GM23338 (cell line): ENCODE measurements around the gene PELI3. TPM values are rescaled to one million over a fixed set of nuclear protein-coding genes. Genes with fewer than 3 reads are reported as not detected.

Experiments
- ATAC-seq: fragments of 200-7000 bp; cut with Tn5 transposase; 3 replicates; pipeline ENCODE4 v1.9.1; 2020
- DNase-seq: peaks from one replicate; pipeline ENCODE4 v3.0.0-alpha.2; 2015; ENCODE audit warnings: low spot score
- H2AFZ ChIP-seq: fragments of 200-600 bp; sonication (generic); 2 replicates; pipeline ENCODE4 v1.8.0; 2016; ENCODE audit warnings: antibody characterized with exemption, mild to moderate bottlenecking, moderate library complexity
- H3F3A ChIP-seq: fragments of 200-600 bp; sonication (generic); replicated peaks from 2 replicates; pipeline ENCODE4 v1.8.0; 2017; ENCODE audit warnings: antibody characterized with exemption, mixed run types, low read depth
- H3K27ac ChIP-seq: fragments of 200-600 bp; sonication (generic); 2 replicates; pipeline ENCODE4 v1.6.1; 2016; ENCODE audit warnings: low read depth
- H3K27me3 ChIP-seq: fragments of 200-600 bp; sonication (generic); 2 replicates; pipeline ENCODE4 v1.8.0; 2016; ENCODE audit warnings: mild to moderate bottlenecking, mixed run types, moderate library complexity; ENCODE audit not compliant: insufficient read depth
- H3K36me3 ChIP-seq: fragments of 200-600 bp; sonication (generic); 2 replicates; pipeline ENCODE4 v1.8.0; 2016; ENCODE audit warnings: mild to moderate bottlenecking; ENCODE audit not compliant: insufficient read depth
- H3K4me1 ChIP-seq: fragments of 200-600 bp; sonication (generic); 2 replicates; pipeline ENCODE4 v1.8.0; 2016; ENCODE audit warnings: mild to moderate bottlenecking, moderate library complexity; ENCODE audit not compliant: insufficient read depth
- H3K4me2 ChIP-seq: fragments of 200-600 bp; sonication (generic); 2 replicates; pipeline ENCODE4 v1.7.1; 2017; ENCODE audit warnings: mixed run types
- H3K4me3 ChIP-seq: fragments of 200-600 bp; sonication (generic); 2 replicates; pipeline ENCODE4 v1.6.1; 2016; ENCODE audit warnings: mixed run types
- H3K79me2 ChIP-seq: fragments of 200-600 bp; sonication (generic); replicated peaks from 2 replicates; pipeline ENCODE4 v1.8.0; 2017; ENCODE audit warnings: mild to moderate bottlenecking; ENCODE audit not compliant: insufficient read depth
- H3K9me2 ChIP-seq: fragments of 200-600 bp; sonication (generic); 2 replicates; pipeline ENCODE4 v1.8.0; 2017; ENCODE audit not compliant: insufficient read depth
- H4K20me1 ChIP-seq: fragments of 200-600 bp; sonication (generic); replicated peaks from 2 replicates; pipeline ENCODE4 v1.8.0; 2017; ENCODE audit warnings: mild to moderate bottlenecking; ENCODE audit not compliant: insufficient read depth
- H3K27ac Mint-ChIP-seq: 2 replicates; pipeline ENCODE4 v1.8.0; 2020; ENCODE audit warnings: inconsistent platforms, mild to moderate bottlenecking, moderate library complexity, mixed read lengths
- H3K27me3 Mint-ChIP-seq: 3 replicates; pipeline ENCODE4 v1.8.0; 2022; ENCODE audit warnings: low read depth, mild to moderate bottlenecking, moderate library complexity, mixed read lengths, inconsistent platforms; ENCODE audit not compliant: insufficient read depth, poor library complexity
- H3K36me3 Mint-ChIP-seq: 3 replicates; pipeline ENCODE4 v1.8.0; 2021; ENCODE audit warnings: low read depth, mild to moderate bottlenecking, inconsistent platforms, moderate library complexity, mixed read lengths
- H3K4me1 Mint-ChIP-seq: 3 replicates; pipeline ENCODE4 v1.8.0; 2020; ENCODE audit warnings: mild to moderate bottlenecking, inconsistent platforms, mixed read lengths
- H3K4me3 Mint-ChIP-seq: 3 replicates; pipeline ENCODE4 v1.8.0; 2021; ENCODE audit warnings: moderate library complexity, mild to moderate bottlenecking, inconsistent platforms, mixed read lengths
- H3K9me3 Mint-ChIP-seq: 3 replicates; pipeline ENCODE4 v1.8.0; 2020; ENCODE audit warnings: moderate library complexity, mild to moderate bottlenecking, inconsistent platforms, mixed read lengths
- JUNB ChIP-seq: IDR thresholded peaks from one replicate; pipeline ENCODE4 v1.6.1; 2016; ENCODE audit warnings: antibody characterized with exemption; ENCODE audit not compliant: unreplicated experiment
- POLR2AphosphoS5 ChIP-seq: IDR thresholded peaks from 2 replicates; pipeline ENCODE4 v1.6.1; 2016; ENCODE audit warnings: antibody characterized with exemption, low read depth
- STAT1 ChIP-seq: IDR thresholded peaks from one replicate; pipeline ENCODE4 v1.6.1; 2016; ENCODE audit warnings: antibody characterized with exemption; ENCODE audit not compliant: unreplicated experiment
- ZNF114 ChIP-seq: fragments of 250-450 bp; sonication (Bioruptor Pico); IDR thresholded peaks from 2 replicates; pipeline ENCODE4 v1.5.0; 2020; ENCODE audit warnings: mild to moderate bottlenecking, moderate library complexity
- ZNF331 ChIP-seq: fragments of 250-450 bp; sonication (Bioruptor Pico); IDR thresholded peaks from 2 replicates; pipeline ENCODE4 v1.5.0; 2020; ENCODE audit warnings: low read depth, mild to moderate bottlenecking, moderate library complexity
- polyA plus RNA-seq: library from polyadenylated mRNA; unstranded; fragments of >200 nt; fragmentation: Nextera tagmentation; extraction: Ambion mirVana; gene quantifications from 2 replicates; pipeline ENCODE4 v1.2.1, GENCODE V29; 2016
- total RNA-seq: library from RNA; depleted of rRNA; stranded (reverse); fragments of >200 nt; shearing (Covaris generic); gene quantifications from 2 replicates; pipeline ENCODE4 v1.2.3, GENCODE V29; 2014
- TF ChIP-seq, protein P1 (sequence below): IDR thresholded peaks from one replicate; pipeline ENCODE4 v1.6.1; 2018; ENCODE audit warnings: antibody characterized with exemption; ENCODE audit not compliant: unreplicated experiment
- TF ChIP-seq, protein P2 (sequence below): fragments of 250-450 bp; sonication (Bioruptor Pico); IDR thresholded peaks from 2 replicates; pipeline ENCODE4 v1.5.0; 2020; ENCODE audit warnings: mild to moderate bottlenecking, moderate library complexity

Gene PELI3
- total and polyA plus RNA-seq, 2 experiments from 2014 or later: 2.8 to 9.1 TPM

GRCh38 chr11:66473167-66473566 is 6.5 kb downstream of the PELI3 start:
- H4K20me1 ChIP-seq: no peaks in the 10 kb centered on the region; the same call in 1 of the 2 replicates
- no peak overlapping the region for H3K27ac Mint-ChIP-seq
- TF ChIP-seq, protein P1, sequence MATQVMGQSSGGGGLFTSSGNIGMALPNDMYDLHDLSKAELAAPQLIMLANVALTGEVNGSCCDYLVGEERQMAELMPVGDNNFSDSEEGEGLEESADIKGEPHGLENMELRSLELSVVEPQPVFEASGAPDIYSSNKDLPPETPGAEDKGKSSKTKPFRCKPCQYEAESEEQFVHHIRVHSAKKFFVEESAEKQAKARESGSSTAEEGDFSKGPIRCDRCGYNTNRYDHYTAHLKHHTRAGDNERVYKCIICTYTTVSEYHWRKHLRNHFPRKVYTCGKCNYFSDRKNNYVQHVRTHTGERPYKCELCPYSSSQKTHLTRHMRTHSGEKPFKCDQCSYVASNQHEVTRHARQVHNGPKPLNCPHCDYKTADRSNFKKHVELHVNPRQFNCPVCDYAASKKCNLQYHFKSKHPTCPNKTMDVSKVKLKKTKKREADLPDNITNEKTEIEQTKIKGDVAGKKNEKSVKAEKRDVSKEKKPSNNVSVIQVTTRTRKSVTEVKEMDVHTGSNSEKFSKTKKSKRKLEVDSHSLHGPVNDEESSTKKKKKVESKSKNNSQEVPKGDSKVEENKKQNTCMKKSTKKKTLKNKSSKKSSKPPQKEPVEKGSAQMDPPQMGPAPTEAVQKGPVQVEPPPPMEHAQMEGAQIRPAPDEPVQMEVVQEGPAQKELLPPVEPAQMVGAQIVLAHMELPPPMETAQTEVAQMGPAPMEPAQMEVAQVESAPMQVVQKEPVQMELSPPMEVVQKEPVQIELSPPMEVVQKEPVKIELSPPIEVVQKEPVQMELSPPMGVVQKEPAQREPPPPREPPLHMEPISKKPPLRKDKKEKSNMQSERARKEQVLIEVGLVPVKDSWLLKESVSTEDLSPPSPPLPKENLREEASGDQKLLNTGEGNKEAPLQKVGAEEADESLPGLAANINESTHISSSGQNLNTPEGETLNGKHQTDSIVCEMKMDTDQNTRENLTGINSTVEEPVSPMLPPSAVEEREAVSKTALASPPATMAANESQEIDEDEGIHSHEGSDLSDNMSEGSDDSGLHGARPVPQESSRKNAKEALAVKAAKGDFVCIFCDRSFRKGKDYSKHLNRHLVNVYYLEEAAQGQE: no peak
- no peak for TF ChIP-seq JUNB
- TF ChIP-seq, protein P2, sequence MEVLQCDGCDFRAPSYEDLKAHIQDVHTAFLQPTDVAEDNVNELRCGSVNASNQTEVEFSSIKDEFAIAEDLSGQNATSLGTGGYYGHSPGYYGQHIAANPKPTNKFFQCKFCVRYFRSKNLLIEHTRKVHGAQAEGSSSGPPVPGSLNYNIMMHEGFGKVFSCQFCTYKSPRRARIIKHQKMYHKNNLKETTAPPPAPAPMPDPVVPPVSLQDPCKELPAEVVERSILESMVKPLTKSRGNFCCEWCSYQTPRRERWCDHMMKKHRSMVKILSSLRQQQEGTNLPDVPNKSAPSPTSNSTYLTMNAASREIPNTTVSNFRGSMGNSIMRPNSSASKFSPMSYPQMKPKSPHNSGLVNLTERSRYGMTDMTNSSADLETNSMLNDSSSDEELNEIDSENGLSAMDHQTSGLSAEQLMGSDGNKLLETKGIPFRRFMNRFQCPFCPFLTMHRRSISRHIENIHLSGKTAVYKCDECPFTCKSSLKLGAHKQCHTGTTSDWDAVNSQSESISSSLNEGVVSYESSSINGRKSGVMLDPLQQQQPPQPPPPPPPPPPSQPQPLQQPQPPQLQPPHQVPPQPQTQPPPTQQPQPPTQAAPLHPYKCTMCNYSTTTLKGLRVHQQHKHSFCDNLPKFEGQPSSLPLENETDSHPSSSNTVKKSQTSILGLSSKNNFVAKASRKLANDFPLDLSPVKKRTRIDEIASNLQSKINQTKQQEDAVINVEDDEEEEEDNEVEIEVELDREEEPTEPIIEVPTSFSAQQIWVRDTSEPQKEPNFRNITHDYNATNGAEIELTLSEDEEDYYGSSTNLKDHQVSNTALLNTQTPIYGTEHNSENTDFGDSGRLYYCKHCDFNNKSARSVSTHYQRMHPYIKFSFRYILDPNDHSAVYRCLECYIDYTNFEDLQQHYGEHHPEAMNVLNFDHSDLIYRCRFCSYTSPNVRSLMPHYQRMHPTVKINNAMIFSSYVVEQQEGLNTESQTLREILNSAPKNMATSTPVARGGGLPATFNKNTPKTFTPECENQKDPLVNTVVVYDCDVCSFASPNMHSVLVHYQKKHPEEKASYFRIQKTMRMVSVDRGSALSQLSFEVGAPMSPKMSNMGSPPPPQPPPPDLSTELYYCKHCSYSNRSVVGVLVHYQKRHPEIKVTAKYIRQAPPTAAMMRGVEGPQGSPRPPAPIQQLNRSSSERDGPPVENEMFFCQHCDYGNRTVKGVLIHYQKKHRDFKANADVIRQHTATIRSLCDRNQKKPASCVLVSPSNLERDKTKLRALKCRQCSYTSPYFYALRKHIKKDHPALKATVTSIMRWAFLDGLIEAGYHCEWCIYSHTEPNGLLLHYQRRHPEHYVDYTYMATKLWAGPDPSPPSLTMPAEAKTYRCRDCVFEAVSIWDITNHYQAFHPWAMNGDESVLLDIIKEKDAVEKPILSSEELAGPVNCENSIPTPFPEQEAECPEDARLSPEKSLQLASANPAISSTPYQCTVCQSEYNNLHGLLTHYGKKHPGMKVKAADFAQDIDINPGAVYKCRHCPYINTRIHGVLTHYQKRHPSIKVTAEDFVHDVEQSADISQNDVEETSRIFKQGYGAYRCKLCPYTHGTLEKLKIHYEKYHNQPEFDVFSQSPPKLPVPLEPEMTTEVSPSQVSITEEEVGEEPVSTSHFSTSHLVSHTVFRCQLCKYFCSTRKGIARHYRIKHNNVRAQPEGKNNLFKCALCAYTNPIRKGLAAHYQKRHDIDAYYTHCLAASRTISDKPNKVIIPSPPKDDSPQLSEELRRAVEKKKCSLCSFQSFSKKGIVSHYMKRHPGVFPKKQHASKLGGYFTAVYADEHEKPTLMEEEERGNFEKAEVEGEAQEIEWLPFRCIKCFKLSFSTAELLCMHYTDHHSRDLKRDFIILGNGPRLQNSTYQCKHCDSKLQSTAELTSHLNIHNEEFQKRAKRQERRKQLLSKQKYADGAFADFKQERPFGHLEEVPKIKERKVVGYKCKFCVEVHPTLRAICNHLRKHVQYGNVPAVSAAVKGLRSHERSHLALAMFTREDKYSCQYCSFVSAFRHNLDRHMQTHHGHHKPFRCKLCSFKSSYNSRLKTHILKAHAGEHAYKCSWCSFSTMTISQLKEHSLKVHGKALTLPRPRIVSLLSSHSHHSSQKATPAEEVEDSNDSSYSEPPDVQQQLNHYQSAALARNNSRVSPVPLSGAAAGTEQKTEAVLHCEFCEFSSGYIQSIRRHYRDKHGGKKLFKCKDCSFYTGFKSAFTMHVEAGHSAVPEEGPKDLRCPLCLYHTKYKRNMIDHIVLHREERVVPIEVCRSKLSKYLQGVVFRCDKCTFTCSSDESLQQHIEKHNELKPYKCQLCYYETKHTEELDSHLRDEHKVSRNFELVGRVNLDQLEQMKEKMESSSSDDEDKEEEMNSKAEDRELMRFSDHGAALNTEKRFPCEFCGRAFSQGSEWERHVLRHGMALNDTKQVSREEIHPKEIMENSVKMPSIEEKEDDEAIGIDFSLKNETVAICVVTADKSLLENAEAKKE (CRISPR knock-in tag): no peak
- no peak for TF ChIP-seq ZNF114 (CRISPR knock-in tag)
- TF ChIP-seq POLR2AphosphoS5: no peak
- no peak for TF ChIP-seq STAT1
- no peak for TF ChIP-seq ZNF331 (CRISPR knock-in tag)
- no peaks in the 10 kb centered on the region; the same call in 1 of the 2 replicates for H3K36me3 ChIP-seq
- H3K79me2 ChIP-seq: no peaks in the 10 kb centered on the region
- H2AFZ ChIP-seq: no peak overlapping the region
- H3K4me1 ChIP-seq: peaks cover 20% of the 10 kb centered on the region
- H3K4me3 ChIP-seq: no peak overlapping the region
- DNase-seq: no peak
- no peaks in the 10 kb centered on the region for H3K27me3 ChIP-seq
- no peaks in the 10 kb centered on the region for H3K9me2 ChIP-seq
- no peak overlapping the region; the same call in 2 of the 3 replicates for H3K4me3 Mint-ChIP-seq
- H3K4me1 Mint-ChIP-seq: peaks cover 35% of the 10 kb centered on the region
- H3K36me3 Mint-ChIP-seq: peaks cover 3% of the 10 kb centered on the region; the same call in 1 of the 3 replicates
- no peak for ATAC-seq
- no peak overlapping the region for H3K27ac ChIP-seq
- H3K27me3 Mint-ChIP-seq: peaks cover 8% of the 10 kb centered on the region
- H3K4me2 ChIP-seq: no peak overlapping the region
- H3K9me3 Mint-ChIP-seq: no peaks in the 10 kb centered on the region
- H3F3A ChIP-seq: 0 out of 2 replicates have a peak, but pooled peaks cover 9% of the 10 kb centered on the region
